Measurements from ENCODE around the gene PDE8A. TPM values are rescaled to one million over a fixed set of nuclear protein-coding genes. Genes with fewer than 3 reads are reported as not detected.
"Not testable (repeated sequence)": the region's sequence is repeated elsewhere in the genome, so short reads cannot be mapped to it uniquely, and the experiment has no call there.

PDE8A gene
- total RNA-seq, 5 donors from 2014 or later (not counting 1 experiment from before 2014, with no cell fraction given) = 21.5 to 33.7 (median 25.1) TPM

GRCh38 chr15:85178308-85178707, 196.7 kb downstream of the PDE8A start:
- ChIA-PET CTCF (no interaction called here), POLR2A (no interaction called here)
- WGBS (ENCODE audit: insufficient coverage) = 90% methylated on average over 2 of the region's 4 CpGs
- H3K27ac Mint-ChIP-seq = no peak overlapping the region
- no peak overlapping the region for H3K4me3 Mint-ChIP-seq
- Histone ChIP-seq H3K4me3 (ENCODE audit: control insufficient read depth in 1 of 2, extremely low read depth in 1 of 2, low read length in 1 of 2) (no peak overlapping the region), H3K4me1 (ENCODE audit: control insufficient read depth in 1 of 2, extremely low read depth in 1 of 2, insufficient read depth in 2 of 2, low read length in 2 of 2) (no peaks in the 10 kb centered on the region), H3K9me3 (no peaks in the 10 kb centered on the region), H3K27ac (ENCODE audit: low read length) (no peak overlapping the region), H3K27me3 (replicated peaks in 1 of 2; ENCODE audit: control insufficient read depth in 2 of 2, extremely low read depth in 1 of 2, insufficient read depth in 2 of 2, low read length in 1 of 2) (peaks cover 0 to 10% of the 10 kb centered on the region in 2 experiments), H3K36me3 (ENCODE audit: control insufficient read depth in 2 of 2, extremely low read depth in 1 of 2, insufficient read depth in 1 of 2, low read length in 1 of 2) (no peaks in the 10 kb centered on the region)
- H3K36me3 Mint-ChIP-seq = no peaks in the 10 kb centered on the region
- no peak for ATAC-seq (replicated peaks in 1 of 4)
- H3K27me3 Mint-ChIP-seq = peaks cover 4 to 13% of the 10 kb centered on the region in 2 donors
- H3K9me3 Mint-ChIP-seq = no peaks in the 10 kb centered on the region
- DNase-seq = no peak
- no peaks in the 10 kb centered on the region for H3K4me1 Mint-ChIP-seq

- POLR2A ChIA-PET = no interaction called here
- ATAC-seq (replicated peaks in 1 of 4) = no peak
- Histone ChIP-seq H3K27ac (ENCODE audit: low read length) (no peak overlapping the region), H3K4me1 (ENCODE audit: control insufficient read depth in 1 of 2, extremely low read depth in 1 of 2, insufficient read depth in 2 of 2, low read length in 2 of 2) (no peaks in the 10 kb centered on the region), H3K27me3 (replicated peaks in 1 of 2; ENCODE audit: control insufficient read depth in 2 of 2, extremely low read depth in 1 of 2, insufficient read depth in 2 of 2, low read length in 1 of 2) (peaks cover 0 to 5% of the 10 kb centered on the region in 2 experiments), H3K9me3 (no peaks in the 10 kb centered on the region), H3K4me3 (ENCODE audit: control insufficient read depth in 1 of 2, extremely low read depth in 1 of 2, low read length in 1 of 2) (no peak overlapping the region), H3K36me3 (ENCODE audit: control insufficient read depth in 2 of 2, extremely low read depth in 1 of 2, insufficient read depth in 1 of 2, low read length in 1 of 2) (no peaks in the 10 kb centered on the region)
- Mint-ChIP-seq H3K9me3 (no peaks in the 10 kb centered on the region), H3K36me3 (no peaks in the 10 kb centered on the region), H3K27ac (no peak overlapping the region), H3K27me3 (peaks cover 3 to 4% of the 10 kb centered on the region in 2 donors), H3K4me3 (no peak overlapping the region), H3K4me1 (no peaks in the 10 kb centered on the region)
- DNase-seq = no peak
- WGBS (ENCODE audit: insufficient coverage) = no CpG with 5 or more reads among the region's 3 CpGs
- CTCF ChIA-PET = no interaction called here
Observed at GRCh38 chr15:85179700-85180099, 198.0 kb downstream of the PDE8A start.

GRCh38 chr15:85185350-85185749, 203.7 kb downstream of the PDE8A start:
- ATAC-seq (replicated peaks in 1 of 4); H3K4me1 Mint-ChIP-seq; H3K27me3 Mint-ChIP-seq; H3K9me3 Mint-ChIP-seq; H3K4me1 ChIP-seq (ENCODE audit: control insufficient read depth in 1 of 2, extremely low read depth in 1 of 2, insufficient read depth in 2 of 2, low read length in 2 of 2); POLR2A ChIA-PET; CTCF ChIA-PET; H3K36me3 Mint-ChIP-seq; DNase-seq; H3K27me3 ChIP-seq (replicated peaks in 1 of 2; ENCODE audit: control insufficient read depth in 2 of 2, extremely low read depth in 1 of 2, insufficient read depth in 2 of 2, low read length in 1 of 2); H3K4me3 Mint-ChIP-seq; H3K4me3 ChIP-seq (ENCODE audit: control insufficient read depth in 1 of 2, extremely low read depth in 1 of 2, low read length in 1 of 2); H3K9me3 ChIP-seq; H3K36me3 ChIP-seq (ENCODE audit: control insufficient read depth in 2 of 2, extremely low read depth in 1 of 2, insufficient read depth in 1 of 2, low read length in 1 of 2); H3K27ac ChIP-seq (ENCODE audit: low read length); H3K27ac Mint-ChIP-seq: not testable (repeated sequence)
- whole genome bisulfite sequencing (ENCODE audit: insufficient coverage) = no CpG with 5 or more reads among the region's 11 CpGs

GRCh38 chr15:85188171-85188577, 206.5 kb downstream of the PDE8A start:
- H3K27me3 ChIP-seq (replicated peaks in 1 of 2; ENCODE audit: control insufficient read depth in 2 of 2, extremely low read depth in 1 of 2, insufficient read depth in 2 of 2, low read length in 1 of 2); H3K36me3 Mint-ChIP-seq; H3K9me3 Mint-ChIP-seq; H3K27ac Mint-ChIP-seq; H3K4me1 Mint-ChIP-seq; POLR2A ChIA-PET; CTCF ChIA-PET; ATAC-seq (replicated peaks in 1 of 4); H3K4me3 Mint-ChIP-seq; H3K9me3 ChIP-seq; DNase-seq; H3K4me1 ChIP-seq (ENCODE audit: control insufficient read depth in 1 of 2, extremely low read depth in 1 of 2, insufficient read depth in 2 of 2, low read length in 2 of 2); H3K27me3 Mint-ChIP-seq; H3K4me3 ChIP-seq (ENCODE audit: control insufficient read depth in 1 of 2, extremely low read depth in 1 of 2, low read length in 1 of 2); H3K27ac ChIP-seq (ENCODE audit: low read length); H3K36me3 ChIP-seq (ENCODE audit: control insufficient read depth in 2 of 2, extremely low read depth in 1 of 2, insufficient read depth in 1 of 2, low read length in 1 of 2): not testable (repeated sequence)
- 100% methylated on average over 1 of the region's 3 CpGs for WGBS (ENCODE audit: insufficient coverage)

Other genes starting within 250 kb of the PDE8A start
- 10 to 100 TPM; 34.5 to 43.6 (median 39.0) TPM for gene ZNF592, start 233.3 kb upstream of the PDE8A start, total RNA-seq
- gene ALPK3, start 164.5 kb upstream of the PDE8A start, total RNA-seq = under 1 TPM; 0.16 to 0.82 (median 0.22) TPM
- not detected for gene SLC28A1, start 97.2 kb upstream of the PDE8A start, total RNA-seq

All from T-cell (primary cell).